HCT116 (cell line): ENCODE data around the gene CCBE1. TPM values are rescaled to one million over a fixed set of nuclear protein-coding genes. Genes with fewer than 3 reads are reported as not detected.

ENCODE experiments used
- ATAC-seq: fragments of 200-7000 bp; cut with Tn5 transposase; 2 replicates; pipeline ENCODE4 v1.9.1; 2020; ENCODE audit warnings: mild to moderate bottlenecking, moderate library complexity
- BruUV-seq: library from RNA; stranded (reverse); fragments of 400-500 nt; replicated peaks from 2 replicates; lab custom pipeline; 2021; lab: Mats Ljungman, UMichigan
- CTCF ChIA-PET: fragments of 300-600 bp; sonication (Branson Sonifier 250); formaldehyde crosslinking; loops from one replicate; lab custom pipeline; 2021; ENCODE audit warnings: antibody characterized with exemption; lab: Charles Lee
- POLR2A ChIA-PET: fragments of 300-600, 350-600 bp; sonication (Branson Sonifier 250); formaldehyde crosslinking; loops from one replicate; lab custom pipeline; 2021; ENCODE audit warnings: antibody characterized with exemption; lab: Charles Lee
- RAD21 ChIA-PET, 2 experiments: fragments of 300-600 bp; sonication (Branson Sonifier 250); formaldehyde crosslinking; loops; one replicate each; lab custom pipeline; 2023; ENCODE audit warnings: low total read pairs in 2 of 2; ENCODE audit not compliant: uncharacterized antibody in 2 of 2, unreplicated experiment in 2 of 2, low non-redundant PET in 1 of 2; lab: Charles Lee
- DNase-seq: peaks from one replicate; pipeline ENCODE4 v3.0.0-alpha.2; 2010; ENCODE audit warnings: low read depth, low spot score
- H2AFZ ChIP-seq: fragments of 200-600 bp; shearing (Covaris generic), sonication (generic); 2 replicates; pipeline ENCODE4 v1.6.1; 2017; ENCODE audit warnings: low read depth, mixed run types, mixed read lengths, antibody characterized with exemption, low read length; ENCODE audit not compliant: poor library complexity, severe bottlenecking
- H3K27ac ChIP-seq: 2 replicates; pipeline ENCODE4 v1.5.1; 2012; ENCODE audit warnings: low read depth, low read length
- H3K27me3 ChIP-seq: fragments of 200-600 bp; sonication (generic); 2 replicates; pipeline ENCODE4 v1.6.1; 2016; ENCODE audit warnings: mixed run types, low read length, mixed read lengths; ENCODE audit not compliant: insufficient read depth
- H3K36me3 ChIP-seq, 2 experiments: fragments of 200-500 bp in 1 of 2; fragments of 200-600 bp in 1 of 2; sonication (Bioruptor generic) in 1 of 2; sonication (generic) in 1 of 2; 2 replicates each; pipeline versions ENCODE4 v1.5.1 to v1.6.1; 2014 to 2016; ENCODE audit warnings: low read length in 2 of 2, inconsistent platforms in 1 of 2, mixed read lengths in 1 of 2, mixed run types in 1 of 2; ENCODE audit not compliant: insufficient read depth in 2 of 2, control insufficient read depth in 1 of 2
- H3K4me1 ChIP-seq, 2 experiments: fragments of 200-600 bp in 1 of 2; sonication (generic) in 1 of 2; 2 replicates each; pipeline versions ENCODE4 v1.5.1 to v1.6.1; 2012 to 2017; ENCODE audit warnings: low read length in 2 of 2, inconsistent platforms in 1 of 2, mild to moderate bottlenecking in 1 of 2, mixed read lengths in 1 of 2, mixed run types in 1 of 2, moderate library complexity in 1 of 2; ENCODE audit not compliant: insufficient read depth in 2 of 2, control insufficient read depth in 1 of 2
- H3K4me2 ChIP-seq: fragments of 200-600 bp; sonication (generic); 2 replicates; pipeline ENCODE4 v1.6.1; 2017; ENCODE audit warnings: mixed run types, low read length, mixed read lengths
- H3K4me3 ChIP-seq, 2 experiments: fragments of 200-600 bp in 1 of 2; sonication (generic) in 1 of 2; replicated peaks in 1 of 2; 2 replicates each; pipeline ENCODE4 v1.5.1; 2011 to 2016; ENCODE audit warnings: low read length in 2 of 2, control low read depth in 1 of 2, low read depth in 1 of 2, mild to moderate bottlenecking in 1 of 2, mixed read lengths in 1 of 2, mixed run types in 1 of 2
- H3K79me2 ChIP-seq: fragments of 200-600 bp; sonication (generic); 2 replicates; pipeline ENCODE4 v1.6.1; 2017; ENCODE audit warnings: mild to moderate bottlenecking, mixed run types, low read length, moderate library complexity, mixed read lengths; ENCODE audit not compliant: insufficient read depth
- H3K9ac ChIP-seq: fragments of 200-600 bp; sonication (generic); 2 replicates; pipeline ENCODE4 v1.6.1; 2016; ENCODE audit warnings: low read length, mixed read lengths
- H3K9me2 ChIP-seq: fragments of 200-600 bp; sonication (generic), shearing (Covaris generic); 2 replicates; pipeline ENCODE4 v1.6.1; 2017; ENCODE audit warnings: mixed run types, mild to moderate bottlenecking, moderate library complexity; ENCODE audit not compliant: insufficient read depth
- H3K9me3 ChIP-seq, 2 experiments: fragments of 200-500 bp in 1 of 2; fragments of 200-600 bp in 1 of 2; sonication (Bioruptor generic) in 1 of 2; sonication (generic) in 1 of 2; 2 replicates each; pipeline ENCODE4 v1.6.1; 2014 to 2017; ENCODE audit warnings: low read length in 2 of 2, mixed read lengths in 2 of 2, inconsistent platforms in 1 of 2, low read depth in 1 of 2, mild to moderate bottlenecking in 1 of 2, mixed run types in 1 of 2, moderate library complexity in 1 of 2; ENCODE audit not compliant: control insufficient read depth in 1 of 2, insufficient read depth in 1 of 2
- H4K20me1 ChIP-seq: fragments of 200-600 bp; sonication (generic), shearing (Covaris generic); 2 replicates; pipeline ENCODE4 v1.6.1; 2017; ENCODE audit warnings: mixed run types, mild to moderate bottlenecking, moderate library complexity; ENCODE audit not compliant: insufficient read depth
- CBX3 ChIP-seq: IDR thresholded peaks from 2 replicates; pipeline ENCODE4 v1.6.1; 2012; ENCODE audit warnings: low read depth
- ELF1 ChIP-seq: IDR thresholded peaks from 2 replicates; pipeline ENCODE4 v1.6.1; 2012; ENCODE audit warnings: low read depth, borderline replicate concordance
- FOSL1 ChIP-seq: IDR thresholded peaks from 2 replicates; pipeline ENCODE4 v1.6.1; 2012; ENCODE audit warnings: low read depth
- POLR2A ChIP-seq: IDR thresholded peaks from 2 replicates; pipeline ENCODE4 v1.7.0; 2011; ENCODE audit warnings: borderline replicate concordance; ENCODE audit not compliant: insufficient read depth, insufficient read length; ENCODE audit errors: extremely low read depth
- RAD21 ChIP-seq: IDR thresholded peaks from 2 replicates; pipeline ENCODE4 v1.6.1; 2012; ENCODE audit warnings: low read depth, mild to moderate bottlenecking
- YY1 ChIP-seq: IDR thresholded peaks from 2 replicates; pipeline ENCODE4 v1.6.1; 2011; ENCODE audit warnings: low read length, low read depth, moderate library complexity, mild to moderate bottlenecking; ENCODE audit not compliant: insufficient replicate concordance; ENCODE audit errors: extremely low read depth
- ZNF274 ChIP-seq: fragments of 200-500 bp; sonication (Bioruptor generic); IDR thresholded peaks from 2 replicates; pipeline ENCODE4 v1.6.1; 2014; ENCODE audit warnings: mild to moderate bottlenecking, low read depth, low read length, inconsistent platforms
- intact Hi-C: fragments of 100-400 bp; cut with micrococcal nuclease; formaldehyde crosslinking; loops from 2 replicates; pipeline ENCODE4 v1.10.0; 2022
- total RNA-seq: library from RNA; stranded (reverse); gene quantifications from one replicate; pipeline ENCODE4 v1.2.1, GENCODE V29; 2021; ENCODE audit not compliant: unreplicated experiment
- TF ChIP-seq, protein P1 (sequence below): IDR thresholded peaks from 2 replicates; pipeline ENCODE4 v1.6.1; 2012
- TF ChIP-seq, protein P2 (sequence below): IDR thresholded peaks from 2 replicates; pipeline ENCODE4 v1.6.1; 2012
- TF ChIP-seq, protein P3 (sequence below), 3 experiments: fragments of 200-600 bp in 1 of 3; sonication (generic) in 1 of 3; IDR thresholded peaks in 2 of 3; conservative IDR thresholded peaks in 1 of 3; 2 replicates each; pipeline ENCODE4 v1.5.1; 2012 to 2017; ENCODE audit warnings: low read depth in 2 of 3, low read length in 2 of 3, antibody characterized with exemption in 1 of 3, borderline replicate concordance in 1 of 3, control low read depth in 1 of 3, mild to moderate bottlenecking in 1 of 3, mixed read lengths in 1 of 3, mixed run types in 1 of 3, moderate library complexity in 1 of 3; ENCODE audit not compliant: insufficient read depth in 1 of 3

Gene CCBE1
- total RNA-seq, 1 experiment from 2014 or later: 0.84 TPM

DNA sequence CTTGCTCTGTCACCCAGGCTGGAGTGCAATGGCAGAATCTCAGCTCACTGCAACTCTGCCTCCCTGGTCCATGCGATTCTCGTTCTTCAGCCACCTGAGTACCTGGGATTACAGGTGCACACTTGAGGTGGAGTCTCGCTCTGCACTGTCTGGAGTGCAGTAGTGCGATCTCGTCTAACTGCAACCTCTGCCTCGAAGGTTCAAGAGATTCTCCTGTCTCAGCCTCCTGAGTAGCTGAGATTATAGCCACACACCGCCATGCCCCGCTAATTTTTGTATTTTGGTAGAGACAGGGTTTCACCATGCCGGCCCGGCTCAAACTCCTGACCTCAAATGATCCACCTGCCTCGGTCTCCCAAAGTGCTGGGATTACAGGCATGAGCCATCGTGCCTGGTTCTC is 83.3 kb downstream of the CCBE1 start:
- BruUV-seq: no TSS peak
- RAD21 ChIA-PET: no interaction called here

More for the DNA sequence above, 83.3 kb downstream of the CCBE1 start:
- H3K79me2 ChIP-seq: no peaks in the 10 kb centered on the region
- TF ChIP-seq FOSL1: no peak
- no peak for TF ChIP-seq YY1
- no peak for TF ChIP-seq ELF1
- no peak for TF ChIP-seq CBX3
- TF ChIP-seq RAD21: no peak
- TF ChIP-seq ZNF274: no peak
- TF ChIP-seq, protein P1, sequence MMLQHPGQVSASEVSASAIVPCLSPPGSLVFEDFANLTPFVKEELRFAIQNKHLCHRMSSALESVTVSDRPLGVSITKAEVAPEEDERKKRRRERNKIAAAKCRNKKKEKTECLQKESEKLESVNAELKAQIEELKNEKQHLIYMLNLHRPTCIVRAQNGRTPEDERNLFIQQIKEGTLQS: no peak
- TF ChIP-seq, protein P2, sequence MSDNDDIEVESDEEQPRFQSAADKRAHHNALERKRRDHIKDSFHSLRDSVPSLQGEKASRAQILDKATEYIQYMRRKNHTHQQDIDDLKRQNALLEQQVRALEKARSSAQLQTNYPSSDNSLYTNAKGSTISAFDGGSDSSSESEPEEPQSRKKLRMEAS: no peak
- TF ChIP-seq, protein P3, sequence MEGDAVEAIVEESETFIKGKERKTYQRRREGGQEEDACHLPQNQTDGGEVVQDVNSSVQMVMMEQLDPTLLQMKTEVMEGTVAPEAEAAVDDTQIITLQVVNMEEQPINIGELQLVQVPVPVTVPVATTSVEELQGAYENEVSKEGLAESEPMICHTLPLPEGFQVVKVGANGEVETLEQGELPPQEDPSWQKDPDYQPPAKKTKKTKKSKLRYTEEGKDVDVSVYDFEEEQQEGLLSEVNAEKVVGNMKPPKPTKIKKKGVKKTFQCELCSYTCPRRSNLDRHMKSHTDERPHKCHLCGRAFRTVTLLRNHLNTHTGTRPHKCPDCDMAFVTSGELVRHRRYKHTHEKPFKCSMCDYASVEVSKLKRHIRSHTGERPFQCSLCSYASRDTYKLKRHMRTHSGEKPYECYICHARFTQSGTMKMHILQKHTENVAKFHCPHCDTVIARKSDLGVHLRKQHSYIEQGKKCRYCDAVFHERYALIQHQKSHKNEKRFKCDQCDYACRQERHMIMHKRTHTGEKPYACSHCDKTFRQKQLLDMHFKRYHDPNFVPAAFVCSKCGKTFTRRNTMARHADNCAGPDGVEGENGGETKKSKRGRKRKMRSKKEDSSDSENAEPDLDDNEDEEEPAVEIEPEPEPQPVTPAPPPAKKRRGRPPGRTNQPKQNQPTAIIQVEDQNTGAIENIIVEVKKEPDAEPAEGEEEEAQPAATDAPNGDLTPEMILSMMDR (IDR thresholded peaks at IDR 0.05 in 2 of 3, conservative IDR thresholded peaks at IDR 0.05 in 1 of 3; ENCODE audit: borderline replicate concordance in 1 of 3, insufficient read depth in 1 of 3, low read depth in 2 of 3, low read length in 2 of 3): no peak
- TF ChIP-seq POLR2A: no peak
- CTCF ChIA-PET: no interaction called here
- H3K4me2 ChIP-seq: no peak overlapping the region
- H3K27ac ChIP-seq: no peak overlapping the region
- no peak for ATAC-seq
- DNase-seq: no peak
- H3K9me3 ChIP-seq: no peaks in the 10 kb centered on the region
- H3K9ac ChIP-seq: no peak overlapping the region
- intact Hi-C loops: no loop called here
- no peaks in the 10 kb centered on the region for H4K20me1 ChIP-seq
- no peaks in the 10 kb centered on the region for H3K4me1 ChIP-seq
- H2AFZ ChIP-seq: no peak overlapping the region
- H3K9me2 ChIP-seq: no peaks in the 10 kb centered on the region
- H3K27me3 ChIP-seq: peaks cover 32% of the 10 kb centered on the region
- POLR2A ChIA-PET: no interaction called here
- H3K4me3 ChIP-seq: no peak overlapping the region
- H3K36me3 ChIP-seq: no peaks in the 10 kb centered on the region
